CD14-positive monocyte (primary cell): Measurements from ENCODE around the gene ZDHHC7. TPM values are rescaled to one million over a fixed set of nuclear protein-coding genes. Genes with fewer than 3 reads are reported as not detected.

Source experiments
- DNase-seq, 3 donors: peaks; one replicate each; pipeline ENCODE4 v3.0.0-alpha.2; 2011 to 2022
- H2AFZ ChIP-seq: 2 replicates; pipeline ENCODE4 v1.6.0; 2012; ENCODE audit warnings: mild to moderate bottlenecking, low read depth, low read length, inconsistent platforms; ENCODE audit not compliant: insufficient read depth, poor library complexity, severe bottlenecking
- H3K27ac ChIP-seq, 2 donors: 1 replicate in 1 of 2; 2 replicates in 1 of 2; pipeline ENCODE4 v1.5.1; 2012 to 2013; ENCODE audit warnings: low read length in 2 of 2, control low read depth in 1 of 2, inconsistent platforms in 1 of 2, low read depth in 1 of 2, mild to moderate bottlenecking in 1 of 2
- H3K27me3 ChIP-seq, 2 donors: one replicate each; pipeline versions ENCODE4 v1.6.0 to v1.6.1; 2011 to 2013; ENCODE audit warnings: low read length in 2 of 2; ENCODE audit not compliant: control insufficient read depth in 2 of 2, insufficient read depth in 2 of 2
- H3K36me3 ChIP-seq, 2 donors: replicated peaks in 1 of 2; 1 replicate in 1 of 2; 2 replicates in 1 of 2; pipeline versions ENCODE4 v1.5.1 to v1.6.1; 2012 to 2013; ENCODE audit warnings: low read length in 2 of 2, control low read depth in 1 of 2, inconsistent platforms in 1 of 2, mild to moderate bottlenecking in 1 of 2; ENCODE audit not compliant: insufficient read depth in 2 of 2, control insufficient read depth in 1 of 2
- H3K4me1 ChIP-seq, 2 donors: 1 replicate in 1 of 2; 2 replicates in 1 of 2; pipeline versions ENCODE4 v1.5.1 to v1.6.1; 2012 to 2013; ENCODE audit warnings: low read length in 2 of 2, control low read depth in 1 of 2, inconsistent platforms in 1 of 2, mild to moderate bottlenecking in 1 of 2, moderate library complexity in 1 of 2; ENCODE audit not compliant: insufficient read depth in 2 of 2, control insufficient read depth in 1 of 2
- H3K4me2 ChIP-seq: replicated peaks from 2 replicates; pipeline ENCODE3; 2012; ENCODE audit warnings: low read length, moderate library complexity, mild to moderate bottlenecking; ENCODE audit not compliant: poor library complexity, severe bottlenecking; ENCODE audit errors: extremely low read depth
- H3K4me3 ChIP-seq, 3 experiments: fragments of 200-600 bp in 1 of 3; sonication (generic) in 1 of 3; replicated peaks in 1 of 3; 1 replicate in 2 of 3; 2 replicates in 1 of 3; pipeline ENCODE4 v1.5.1; 2011 to 2013; ENCODE audit warnings: low read length in 3 of 3, mild to moderate bottlenecking in 3 of 3, control low read depth in 2 of 3, low read depth in 2 of 3, inconsistent platforms in 1 of 3, moderate library complexity in 1 of 3
- H3K79me2 ChIP-seq: 2 replicates; pipeline ENCODE4 v1.6.0; 2012; ENCODE audit warnings: mild to moderate bottlenecking, control low read depth, inconsistent platforms, low read length, moderate library complexity; ENCODE audit not compliant: insufficient read depth
- H3K9ac ChIP-seq: 2 replicates; pipeline ENCODE4 v1.6.0; 2017; ENCODE audit warnings: low read length, mild to moderate bottlenecking; ENCODE audit not compliant: insufficient read depth, poor library complexity, severe bottlenecking
- H3K9me3 ChIP-seq, 2 donors: replicated peaks in 1 of 2; 1 replicate in 1 of 2; 2 replicates in 1 of 2; pipeline versions ENCODE4 v1.5.1 to v1.6.1; 2012 to 2013; ENCODE audit warnings: low read length in 2 of 2, control low read depth in 1 of 2; ENCODE audit not compliant: control insufficient read depth in 1 of 2, insufficient read depth in 1 of 2
- H4K20me1 ChIP-seq: 2 replicates; pipeline ENCODE4 v1.6.0; 2012; ENCODE audit warnings: mild to moderate bottlenecking, low read length, control low read depth, moderate library complexity; ENCODE audit not compliant: insufficient read depth
- H3K27ac Mint-ChIP-seq, 7 donors: one replicate each; pipeline ENCODE4 v1.8.0; 2020; ENCODE audit warnings: mild to moderate bottlenecking in 7 of 7, mixed read lengths in 7 of 7, moderate library complexity in 6 of 7, inconsistent platforms in 2 of 7
- H3K27me3 Mint-ChIP-seq, 3 donors: one replicate each; pipeline ENCODE4 v1.8.0; 2021 to 2022; ENCODE audit warnings: low read depth in 3 of 3, mild to moderate bottlenecking in 3 of 3, mixed read lengths in 3 of 3, moderate library complexity in 3 of 3, inconsistent platforms in 1 of 3
- H3K36me3 Mint-ChIP-seq, 2 donors: one replicate each; pipeline ENCODE4 v1.8.0; 2020; ENCODE audit warnings: mixed read lengths in 2 of 2, inconsistent platforms in 1 of 2, mild to moderate bottlenecking in 1 of 2
- H3K4me1 Mint-ChIP-seq: one replicate; pipeline ENCODE4 v1.8.0; 2020; ENCODE audit warnings: mild to moderate bottlenecking, mixed read lengths
- H3K4me3 Mint-ChIP-seq, 2 donors: one replicate each; pipeline ENCODE4 v1.8.0; 2020; ENCODE audit warnings: mild to moderate bottlenecking in 2 of 2, mixed read lengths in 2 of 2, moderate library complexity in 1 of 2
- H3K9me3 Mint-ChIP-seq, 7 donors: one replicate each; pipeline ENCODE4 v1.8.0; 2020 to 2022; ENCODE audit warnings: mixed read lengths in 7 of 7, mild to moderate bottlenecking in 6 of 7, moderate library complexity in 6 of 7, inconsistent platforms in 2 of 7
- WGBS: methylation state at CpG from one replicate; pipeline ENCODE4 v1.1.5; 2013; ENCODE audit warnings: missing lambda C conversion rate; ENCODE audit not compliant: insufficient coverage; 5-methylcytosine and 5-hydroxymethylcytosine counted together
- intact Hi-C, 2 donors: fragments of 100-400 bp; cut with micrococcal nuclease; formaldehyde crosslinking; loops; one replicate each; pipeline versions ENCODE4 v1.15.0 to v1.15.1; 2023
- polyA plus RNA-seq, 3 donors: library from polyadenylated mRNA; depleted of rRNA in 1 of 3; unstranded in 2 of 3; stranded (reverse) in 1 of 3; fragments of 300-500 nt in 2 of 3; fragments of >200 nt in 1 of 3; fragmentation: Illumina TruSeq in 2 of 3; gene quantifications; 1 replicate in 2 of 3; 2 replicates in 1 of 3; pipeline ENCODE4 v1.2.3, GENCODE V29; 2012 to 2021
- TF ChIP-seq, protein P1 (sequence below): fragments of 200-600 bp; IDR thresholded peaks from one replicate; pipeline ENCODE4 v1.8.0; 2022; ENCODE audit warnings: antibody characterized with exemption, mild to moderate bottlenecking

The ZDHHC7 gene
- polyA plus RNA-seq, 3 donors: 99.7 to 189 (median 129) TPM

DNA sequence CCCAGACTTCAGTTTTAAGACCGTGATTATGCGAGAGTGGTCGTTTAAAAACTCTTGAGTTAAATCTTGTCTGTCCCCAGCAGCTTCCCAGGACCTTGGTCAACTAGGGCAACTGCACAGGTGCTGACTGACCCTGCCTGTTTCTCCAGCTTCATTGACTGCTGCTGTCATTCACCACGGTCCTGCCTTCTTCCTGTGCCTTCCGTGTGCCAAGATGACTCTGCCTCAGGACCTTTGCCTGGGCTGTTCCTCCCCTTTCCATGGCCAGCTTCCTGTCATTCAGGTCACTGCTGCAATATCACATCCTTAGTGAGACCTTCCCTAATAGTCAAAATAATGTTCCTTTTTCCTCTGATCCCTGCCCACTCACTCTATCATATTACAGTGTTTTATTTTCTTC lies 20.1 kb upstream of the ZDHHC7 start:
- no peak for DNase-seq
- Histone ChIP-seq H3K4me2 (no peak overlapping the region), H3K4me1 (peaks cover 48 to 50% of the 10 kb centered on the region in 2 donors), H3K9ac (no peak overlapping the region), H3K9me3 (no peaks in the 10 kb centered on the region), H3K4me3 (no peak overlapping the region), H4K20me1 (peaks cover 86% of the 10 kb centered on the region), H3K79me2 (peaks cover 98% of the 10 kb centered on the region), H3K27me3 (no peaks in the 10 kb centered on the region), H3K27ac (no peak overlapping the region), H2AFZ (no peak overlapping the region), H3K36me3 (peaks cover 43 to 54% of the 10 kb centered on the region in 2 donors)
- Mint-ChIP-seq H3K27ac (no peak overlapping the region), H3K4me3 (no peak overlapping the region), H3K4me1 (peaks cover 70% of the 10 kb centered on the region), H3K9me3 (no peaks in the 10 kb centered on the region), H3K27me3 (peaks cover 0 to 1% (median 0%) of the 10 kb centered on the region in 3 donors), H3K36me3 (peaks cover 50 to 62% of the 10 kb centered on the region in 2 donors)
- WGBS: 75% methylated on average over 5 of the region's 5 CpGs
- TF ChIP-seq, protein P1, sequence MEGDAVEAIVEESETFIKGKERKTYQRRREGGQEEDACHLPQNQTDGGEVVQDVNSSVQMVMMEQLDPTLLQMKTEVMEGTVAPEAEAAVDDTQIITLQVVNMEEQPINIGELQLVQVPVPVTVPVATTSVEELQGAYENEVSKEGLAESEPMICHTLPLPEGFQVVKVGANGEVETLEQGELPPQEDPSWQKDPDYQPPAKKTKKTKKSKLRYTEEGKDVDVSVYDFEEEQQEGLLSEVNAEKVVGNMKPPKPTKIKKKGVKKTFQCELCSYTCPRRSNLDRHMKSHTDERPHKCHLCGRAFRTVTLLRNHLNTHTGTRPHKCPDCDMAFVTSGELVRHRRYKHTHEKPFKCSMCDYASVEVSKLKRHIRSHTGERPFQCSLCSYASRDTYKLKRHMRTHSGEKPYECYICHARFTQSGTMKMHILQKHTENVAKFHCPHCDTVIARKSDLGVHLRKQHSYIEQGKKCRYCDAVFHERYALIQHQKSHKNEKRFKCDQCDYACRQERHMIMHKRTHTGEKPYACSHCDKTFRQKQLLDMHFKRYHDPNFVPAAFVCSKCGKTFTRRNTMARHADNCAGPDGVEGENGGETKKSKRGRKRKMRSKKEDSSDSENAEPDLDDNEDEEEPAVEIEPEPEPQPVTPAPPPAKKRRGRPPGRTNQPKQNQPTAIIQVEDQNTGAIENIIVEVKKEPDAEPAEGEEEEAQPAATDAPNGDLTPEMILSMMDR: no peak
- intact Hi-C loops: loop anchor here in 1 of 2 donors (10.0 kb wide), 1 partner anchor 53 kb away; no protein-coding TSS in a partner anchor

DNA sequence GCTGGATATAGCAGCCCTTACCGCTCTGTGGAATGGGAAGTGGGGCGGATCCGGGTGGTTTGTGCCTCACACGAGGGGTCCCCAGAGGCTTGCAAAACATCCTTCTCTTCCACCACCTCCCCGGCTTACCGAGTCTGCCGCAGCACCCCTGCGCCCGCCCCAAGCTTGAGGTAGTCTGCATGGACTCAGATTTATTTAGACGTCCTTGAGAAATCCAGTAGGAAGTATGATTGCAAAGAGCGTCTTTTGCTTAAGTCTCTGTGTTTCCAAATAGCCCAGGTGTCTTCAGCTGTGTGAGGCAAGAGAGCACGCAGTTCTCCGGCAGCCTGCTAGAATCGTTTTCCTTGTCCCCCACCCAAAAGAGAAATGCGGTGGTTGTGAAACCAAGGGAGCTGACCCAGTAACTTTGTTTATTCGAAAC lies 18.7 kb upstream of the ZDHHC7 start:
- Histone ChIP-seq H3K79me2 (peaks cover 84% of the 10 kb centered on the region), H3K4me2 (peak overlapping the region; percentile 81), H3K36me3 (peaks cover 38 to 44% of the 10 kb centered on the region in 2 donors), H2AFZ (no peak overlapping the region), H3K4me3 (peak overlapping the region; percentile 8 to 98 (median 15)), H3K27me3 (no peaks in the 10 kb centered on the region), H3K9ac (no peak overlapping the region), H3K4me1 (peaks cover 56 to 57% of the 10 kb centered on the region in 2 donors), H3K27ac (peak overlapping the region; percentile 12 to 84), H4K20me1 (peaks cover 72% of the 10 kb centered on the region), H3K9me3 (no peaks in the 10 kb centered on the region)
- 8% methylated on average over 5 of the region's 16 CpGs for WGBS
- peak in 2 of 3 donors; percentile 25 to 49 for DNase-seq
- TF ChIP-seq, protein P1: no peak
- Mint-ChIP-seq H3K9me3 (no peaks in the 10 kb centered on the region), H3K36me3 (peaks cover 43 to 55% of the 10 kb centered on the region in 2 donors), H3K4me1 (peaks cover 72% of the 10 kb centered on the region), H3K27me3 (peaks cover 0 to 1% (median 0%) of the 10 kb centered on the region in 3 donors), H3K27ac (peak overlapping the region; percentile 36 to 93 (median 88)), H3K4me3 (peak overlapping the region; percentile 94 to 95)
- intact Hi-C loops: loop anchor here (2.0 to 10.0 kb wide), 6 partner anchors 15 to 55 kb away; no protein-coding TSS in a partner anchor
